AG04449 (cell line): ENCODE measurements around the gene ANO3.

ENCODE experiments used
- CTCF ChIA-PET: fragments of 350-600 bp; formaldehyde crosslinking; extraction: SDS; loops from one replicate; lab custom pipeline; 2021; ENCODE audit warnings: antibody characterized with exemption; lab: Yijun Ruan, JAX
- POLR2A ChIA-PET: fragments of 400-600, 350-600 bp; formaldehyde crosslinking; extraction: SDS; loops from one replicate; lab custom pipeline; 2020; ENCODE audit warnings: antibody characterized with exemption, inconsistent platforms; lab: Yijun Ruan, JAX
- DNase-seq: peaks from one replicate; pipeline ENCODE4 v3.0.0-alpha.2; 2010; ENCODE audit warnings: low read depth, low spot score
- H3K4me3 ChIP-seq: 2 replicates; pipeline ENCODE4 v1.5.1; 2011; ENCODE audit warnings: low read depth, mild to moderate bottlenecking, control low read depth, low read length
- TF ChIP-seq, protein P1 (sequence below): IDR thresholded peaks from one replicate; pipeline ENCODE4 v1.5.1; 2011; ENCODE audit warnings: mild to moderate bottlenecking, moderate library complexity, low read length, control low read depth, inconsistent platforms; ENCODE audit not compliant: insufficient read depth; ENCODE audit errors: missing control alignments

Gene ANO3

DNA sequence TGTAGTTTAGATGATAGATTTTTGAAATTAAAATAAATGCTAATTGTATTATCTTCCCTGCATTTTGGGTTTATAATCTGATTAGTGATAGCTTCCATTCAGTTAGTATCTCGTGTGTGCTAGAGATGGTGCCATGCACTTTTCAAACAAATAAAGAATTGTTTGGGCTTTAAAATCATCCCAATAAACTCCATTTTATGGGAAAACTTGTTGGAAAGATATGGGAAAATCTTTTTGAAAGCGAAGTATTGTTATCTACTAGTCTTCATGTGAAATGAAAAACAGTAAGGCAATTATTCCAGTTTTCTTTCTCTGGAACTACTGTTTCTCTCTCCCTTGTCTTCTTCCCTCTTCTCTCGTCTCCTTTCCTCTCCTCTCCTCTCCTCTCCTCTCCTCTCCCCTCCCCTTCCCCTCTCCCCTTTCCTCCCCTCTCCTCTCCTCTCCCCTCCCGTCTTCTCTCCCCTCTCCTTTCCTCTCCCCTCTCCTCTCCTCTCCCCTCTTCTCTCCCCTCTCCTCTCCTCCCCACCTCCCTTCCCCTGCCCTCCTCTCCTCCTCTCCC, 268.0 kb downstream of the ANO3 start:
- POLR2A ChIA-PET = no interaction called here
- DNase-seq = no peak
- CTCF ChIA-PET = no interaction called here
- TF ChIP-seq, protein P1, sequence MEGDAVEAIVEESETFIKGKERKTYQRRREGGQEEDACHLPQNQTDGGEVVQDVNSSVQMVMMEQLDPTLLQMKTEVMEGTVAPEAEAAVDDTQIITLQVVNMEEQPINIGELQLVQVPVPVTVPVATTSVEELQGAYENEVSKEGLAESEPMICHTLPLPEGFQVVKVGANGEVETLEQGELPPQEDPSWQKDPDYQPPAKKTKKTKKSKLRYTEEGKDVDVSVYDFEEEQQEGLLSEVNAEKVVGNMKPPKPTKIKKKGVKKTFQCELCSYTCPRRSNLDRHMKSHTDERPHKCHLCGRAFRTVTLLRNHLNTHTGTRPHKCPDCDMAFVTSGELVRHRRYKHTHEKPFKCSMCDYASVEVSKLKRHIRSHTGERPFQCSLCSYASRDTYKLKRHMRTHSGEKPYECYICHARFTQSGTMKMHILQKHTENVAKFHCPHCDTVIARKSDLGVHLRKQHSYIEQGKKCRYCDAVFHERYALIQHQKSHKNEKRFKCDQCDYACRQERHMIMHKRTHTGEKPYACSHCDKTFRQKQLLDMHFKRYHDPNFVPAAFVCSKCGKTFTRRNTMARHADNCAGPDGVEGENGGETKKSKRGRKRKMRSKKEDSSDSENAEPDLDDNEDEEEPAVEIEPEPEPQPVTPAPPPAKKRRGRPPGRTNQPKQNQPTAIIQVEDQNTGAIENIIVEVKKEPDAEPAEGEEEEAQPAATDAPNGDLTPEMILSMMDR = no peak
- no peak overlapping the region for H3K4me3 ChIP-seq

DNA sequence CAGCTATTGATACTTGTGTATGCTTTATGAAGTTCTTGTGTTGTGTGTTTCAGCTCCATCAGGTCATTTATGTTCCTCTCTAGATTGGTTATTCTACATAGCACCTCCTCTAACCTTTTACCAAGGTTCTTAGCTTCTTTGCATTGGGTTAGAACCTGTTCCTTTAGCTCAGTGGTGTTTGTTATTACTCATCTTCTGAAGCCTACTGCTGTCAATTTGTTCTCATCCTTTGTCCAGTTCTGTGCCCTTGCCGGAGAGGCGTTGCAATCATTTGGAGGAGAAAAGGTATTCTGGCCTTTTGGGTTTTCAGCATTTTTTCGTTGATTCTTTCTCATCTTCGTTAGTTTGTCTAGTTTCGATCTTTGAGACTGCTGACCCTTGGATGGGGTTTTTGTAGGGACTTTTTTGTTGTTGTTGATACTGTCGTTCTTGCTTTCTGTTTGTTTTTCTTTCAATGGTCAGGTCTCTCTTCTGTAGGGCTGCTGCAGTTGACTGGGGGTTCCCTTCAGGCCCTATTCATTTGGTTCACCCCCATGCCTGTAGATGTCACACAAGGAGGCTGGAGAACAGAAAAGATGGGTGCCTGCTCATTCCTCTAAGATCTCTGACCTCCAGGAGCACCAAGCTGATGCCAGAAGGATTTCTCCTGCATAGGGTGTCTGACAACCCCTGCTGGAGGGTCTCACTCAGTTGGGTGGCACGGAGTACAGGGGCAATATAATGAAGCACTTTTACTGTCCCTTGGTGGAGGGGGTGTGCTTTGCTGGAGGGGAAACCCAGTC, 276.0 kb downstream of the ANO3 start:
- CTCF ChIA-PET = no interaction called here

DNA sequence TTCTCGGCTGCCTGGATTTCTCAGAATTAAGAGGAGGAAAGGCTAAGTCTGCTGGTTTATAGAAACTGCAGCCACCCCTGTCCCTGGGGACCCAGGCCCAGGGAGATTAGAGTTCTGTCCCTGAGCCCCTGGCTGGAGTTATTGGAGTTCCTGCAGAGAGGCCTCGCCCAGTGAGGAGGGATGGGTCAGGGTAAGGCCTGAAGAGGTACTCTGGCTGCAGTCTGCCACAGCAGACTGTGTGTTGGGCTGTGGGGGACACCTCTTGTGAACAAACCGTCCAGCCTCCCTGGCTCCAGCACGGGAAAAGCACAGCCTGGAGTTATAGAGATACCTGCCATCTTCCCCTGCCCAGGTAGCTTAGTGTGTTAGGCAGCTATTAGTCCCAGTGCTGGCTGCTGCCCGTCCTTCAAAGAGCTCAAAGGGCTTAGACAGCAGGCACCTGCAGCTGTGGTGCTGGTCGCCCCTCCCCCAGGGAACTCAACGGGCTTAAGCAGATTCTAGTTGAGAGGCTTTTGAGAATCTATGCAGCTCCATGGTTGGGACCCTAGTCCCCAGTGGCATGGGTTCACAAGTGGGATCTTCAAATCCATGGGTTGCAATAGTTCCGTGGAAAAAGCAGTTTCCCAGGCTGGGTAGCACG, 276.7 kb downstream of the ANO3 start:
- ChIA-PET CTCF (no interaction called here), POLR2A (no interaction called here)
- TF ChIP-seq, protein P1 = no peak
- H3K4me3 ChIP-seq = no peak overlapping the region
- DNase-seq = no peak

More for the DNA sequence above, 276.0 kb downstream of the ANO3 start:
- no peak for DNase-seq
- POLR2A ChIA-PET = no interaction called here
- TF ChIP-seq, protein P1 = no peak
- no peak overlapping the region for H3K4me3 ChIP-seq

DNA sequence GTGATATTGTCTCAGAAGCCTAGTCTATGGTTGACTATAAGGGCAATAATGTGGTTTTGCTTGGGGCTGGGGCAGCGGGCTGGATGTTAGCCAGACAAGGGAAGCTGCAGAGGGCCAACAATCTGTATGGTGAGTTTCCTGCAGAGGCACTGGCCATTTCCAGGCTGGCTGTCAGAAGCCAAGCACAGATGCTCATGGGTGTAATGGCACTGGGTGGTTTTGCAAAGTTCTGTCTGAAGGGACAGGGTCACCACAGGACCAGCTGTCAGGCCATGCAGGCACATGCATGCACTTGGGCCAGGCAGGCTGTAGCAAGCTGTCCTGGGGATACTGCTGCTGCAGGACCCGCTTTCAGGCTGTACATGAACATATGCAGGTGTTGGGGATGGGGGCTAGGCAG, 281.8 kb downstream of the ANO3 start:
- ChIA-PET POLR2A (no interaction called here), CTCF (no interaction called here)
- TF ChIP-seq, protein P1 = no peak
- no peak for DNase-seq
- H3K4me3 ChIP-seq = no peak overlapping the region

DNA sequence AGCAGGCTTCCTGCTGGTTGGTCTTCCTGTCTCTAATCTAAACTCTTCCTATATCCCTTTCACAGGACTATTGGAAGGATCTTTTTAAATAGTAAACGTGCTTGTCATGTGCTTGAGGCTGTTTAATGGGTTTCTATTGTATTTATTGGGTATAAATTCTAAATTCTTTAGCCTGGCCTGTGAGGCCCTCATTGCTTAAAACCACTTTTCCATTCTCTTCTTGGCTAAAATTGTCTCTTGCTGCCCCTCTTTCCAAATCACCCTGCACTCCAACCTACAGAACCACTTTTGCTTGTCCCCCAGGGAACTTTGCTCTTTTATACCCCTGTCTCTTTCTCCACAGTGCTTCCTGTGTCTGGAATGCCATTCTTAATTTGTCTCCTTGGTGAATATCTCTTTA, 286.5 kb downstream of the ANO3 start:
- TF ChIP-seq, protein P1 = no peak
- ChIA-PET CTCF (no interaction called here), POLR2A (no interaction called here)
- no peak for DNase-seq
- H3K4me3 ChIP-seq = no peak overlapping the region
